IMR-90 (cell line): ENCODE results near the gene NOTCH2. TPM values are rescaled to one million over a fixed set of nuclear protein-coding genes. Genes with fewer than 3 reads are reported as not detected.

ENCODE experiments used
- ATAC-seq: fragments of 200-7000 bp; cut with Tn5 transposase; 2 replicates; pipeline ENCODE4 v1.9.1; 2020; ENCODE audit warnings: low read depth, mild to moderate bottlenecking, moderate library complexity
- BruUV-seq: library from RNA; stranded (reverse); fragments of 400-500 nt; replicated peaks from 2 replicates; lab custom pipeline; 2021; lab: Mats Ljungman, UMichigan
- CTCF ChIA-PET: fragments of 300-600 bp; formaldehyde crosslinking; extraction: SDS; loops from one replicate; lab custom pipeline; 2021; ENCODE audit warnings: antibody characterized with exemption; lab: Yijun Ruan, JAX
- POLR2A ChIA-PET: fragments of 300-600 bp; sonication (Branson Sonifier 250); formaldehyde crosslinking; loops from one replicate; lab custom pipeline; 2022; ENCODE audit warnings: antibody characterized with exemption; ENCODE audit not compliant: unreplicated experiment; lab: Charles Lee
- DNase-seq: peaks from one replicate; pipeline ENCODE4 v3.0.0; 2013
- H2AFZ ChIP-seq: replicated peaks from 2 replicates; pipeline ENCODE3; 2013; ENCODE audit warnings: low read length, mild to moderate bottlenecking; ENCODE audit not compliant: poor library complexity
- H2AK5ac ChIP-seq: 2 replicates; pipeline ENCODE4 v1.6.1; 2013; ENCODE audit warnings: low read depth, low read length, inconsistent platforms
- H2AK9ac ChIP-seq: replicated peaks from 2 replicates; pipeline ENCODE3; 2013; ENCODE audit warnings: mild to moderate bottlenecking, low read depth, low read length, moderate library complexity; ENCODE audit not compliant: poor library complexity
- H2BK120ac ChIP-seq: 2 replicates; pipeline ENCODE4 v1.6.1; 2013; ENCODE audit warnings: low read depth, low read length, inconsistent platforms
- H2BK15ac ChIP-seq: 3 replicates; pipeline ENCODE4 v1.6.1; 2013; ENCODE audit warnings: low read depth, low read length, inconsistent platforms
- H2BK20ac ChIP-seq: 2 replicates; pipeline ENCODE4 v1.6.1; 2013; ENCODE audit warnings: low read depth, mild to moderate bottlenecking, inconsistent platforms, low read length, moderate library complexity
- H2BK5ac ChIP-seq: 2 replicates; pipeline ENCODE4 v1.6.1; 2013; ENCODE audit warnings: mild to moderate bottlenecking, low read depth, low read length, inconsistent platforms; ENCODE audit not compliant: poor library complexity, severe bottlenecking
- H3K14ac ChIP-seq: replicated peaks from 2 replicates; pipeline ENCODE4 v1.6.1; 2013; ENCODE audit warnings: low read depth, low read length, inconsistent platforms
- H3K18ac ChIP-seq: 2 replicates; pipeline ENCODE4 v1.6.1; 2013; ENCODE audit warnings: low read depth, low read length, control low read depth
- H3K23ac ChIP-seq: 2 replicates; pipeline ENCODE4 v1.6.1; 2013; ENCODE audit warnings: low read depth, low read length, inconsistent platforms
- H3K27ac ChIP-seq: 2 replicates; pipeline ENCODE4 v1.5.1; 2013; ENCODE audit warnings: mild to moderate bottlenecking, control low read depth, low read length; ENCODE audit not compliant: insufficient read depth
- H3K27me3 ChIP-seq: 2 replicates; pipeline ENCODE4 v1.6.1; 2013; ENCODE audit warnings: low read length; ENCODE audit not compliant: control insufficient read depth, insufficient read depth
- H3K36me3 ChIP-seq: 2 replicates; pipeline ENCODE4 v1.6.1; 2013; ENCODE audit warnings: low read length, mixed read lengths; ENCODE audit not compliant: control insufficient read depth, insufficient read depth
- H3K4ac ChIP-seq: 2 replicates; pipeline ENCODE4 v1.6.1; 2013; ENCODE audit warnings: low read depth, low read length, inconsistent platforms
- H3K4me1 ChIP-seq: 2 replicates; pipeline ENCODE4 v1.6.1; 2013; ENCODE audit warnings: low read length, mixed read lengths; ENCODE audit not compliant: control insufficient read depth, insufficient read depth
- H3K4me2 ChIP-seq: 2 replicates; pipeline ENCODE4 v1.6.1; 2013; ENCODE audit warnings: low read depth, mild to moderate bottlenecking, control low read depth, low read length, moderate library complexity
- H3K4me3 ChIP-seq: 2 replicates; pipeline ENCODE4 v1.5.1; 2013; ENCODE audit warnings: low read depth, mild to moderate bottlenecking, control low read depth, low read length, moderate library complexity; ENCODE audit not compliant: insufficient read depth
- H3K56ac ChIP-seq: 2 replicates; pipeline ENCODE4 v1.6.1; 2013; ENCODE audit warnings: low read length, inconsistent platforms; ENCODE audit not compliant: insufficient read depth; ENCODE audit errors: extremely low read depth
- H3K79me1 ChIP-seq, 2 experiments: 2 replicates each; pipeline ENCODE4 v1.6.1; 2013; ENCODE audit warnings: low read length in 2 of 2, inconsistent platforms in 1 of 2, low read depth in 1 of 2
- H3K9ac ChIP-seq: 2 replicates; pipeline ENCODE4 v1.6.1; 2013; ENCODE audit warnings: low read depth, low read length, control low read depth
- H3K9me1 ChIP-seq: 2 replicates; pipeline ENCODE4 v1.6.1; 2013; ENCODE audit warnings: low read length, inconsistent platforms; ENCODE audit not compliant: insufficient read depth
- H3K9me3 ChIP-seq: 2 replicates; pipeline ENCODE4 v1.6.1; 2013; ENCODE audit warnings: low read length; ENCODE audit not compliant: control insufficient read depth, insufficient read depth
- H4K20me1 ChIP-seq: 2 replicates; pipeline ENCODE4 v1.6.1; 2013; ENCODE audit warnings: low read length, inconsistent platforms; ENCODE audit not compliant: insufficient read depth
- H4K5ac ChIP-seq: 2 replicates; pipeline ENCODE4 v1.6.1; 2013; ENCODE audit warnings: mild to moderate bottlenecking, low read depth, low read length, control low read depth
- H4K8ac ChIP-seq, 2 experiments: 2 replicates each; pipeline ENCODE4 v1.6.1; 2013; ENCODE audit warnings: low read depth in 2 of 2, low read length in 2 of 2, control low read depth in 1 of 2, inconsistent platforms in 1 of 2
- H4K91ac ChIP-seq: 2 replicates; pipeline ENCODE4 v1.6.1; 2013; ENCODE audit warnings: low read depth, low read length, inconsistent platforms; ENCODE audit not compliant: insufficient read depth
- CEBPB ChIP-seq: IDR thresholded peaks from 2 replicates; pipeline ENCODE4 v1.6.1; 2012; ENCODE audit warnings: low read depth, low read length, improper control_type of control experiment
- MXI1 ChIP-seq: IDR thresholded peaks from 2 replicates; pipeline ENCODE4 v1.6.1; 2012; ENCODE audit warnings: low read depth, mild to moderate bottlenecking, low read length, moderate library complexity, borderline replicate concordance
- RAD21 ChIP-seq: IDR thresholded peaks from 2 replicates; pipeline ENCODE4 v1.6.1; 2012; ENCODE audit warnings: low read length, improper control_type of control experiment
- RFX5 ChIP-seq: IDR thresholded peaks from 2 replicates; pipeline ENCODE4 v1.8.0; 2012; ENCODE audit warnings: low read depth, mild to moderate bottlenecking, low read length, moderate library complexity
- WGBS, 2 experiments: methylation state at CpG; one replicate each; pipeline versions ENCODE4 v1.1.5 to v1.1.7; 2013; ENCODE audit warnings: missing lambda C conversion rate in 2 of 2; ENCODE audit not compliant: insufficient read length in 1 of 2; ENCODE audit errors: extremely low coverage in 2 of 2; 5-methylcytosine and 5-hydroxymethylcytosine counted together
- dilution Hi-C: fragments of 300-500 bp; cut with HindIII; formaldehyde crosslinking; loops from one replicate; pipeline ENCODE4 v1.14.3; 2018; ENCODE audit warnings: low sequenced_read_pairs; ENCODE audit not compliant: unreplicated experiment
- in situ Hi-C: fragments of 300-500 bp; cut with MboI; formaldehyde crosslinking; loops from 3 replicates; pipeline ENCODE4 v1.14.3; 2019; ENCODE audit warnings: low sequenced_read_pairs, inconsistent platforms, mixed read lengths
- intact Hi-C: fragments of 100-400 bp; cut with micrococcal nuclease; formaldehyde crosslinking; loops from 2 replicates; pipeline ENCODE4 v1.10.0; 2022
- polyA plus RNA-seq, 3 experiments: library from polyadenylated mRNA; depleted of rRNA; stranded (reverse); fragments of >200 nt; gene quantifications; 2 replicates each; pipeline ENCODE4 v1.2.3, GENCODE V29; 2012; ENCODE audit warnings: low replicate concordance in 1 of 3
- total RNA-seq: library from RNA; depleted of rRNA; stranded (reverse); fragments of >200 nt; gene quantifications from 2 replicates; pipeline ENCODE4 v1.2.3, GENCODE V29; 2012

NOTCH2 gene
- total and polyA plus RNA-seq, 2 of the 4 experiments (the other 2 are of a cell fraction) = 40.4 to 131 TPM

- no peak overlapping the region for H4K5ac ChIP-seq
- no CpG with 5 or more reads among the region's 1 CpG for WGBS, 2 experiments
- dilution Hi-C loops (no loop called here), intact Hi-C loops (no loop called here), in situ Hi-C loops (no loop called here)
- H2BK5ac ChIP-seq = no peak overlapping the region
- peaks cover 39 to 52% of the 10 kb centered on the region in 2 experiments for H3K79me1 ChIP-seq
- H2BK15ac ChIP-seq = no peak overlapping the region
- no peak overlapping the region for H3K9ac ChIP-seq
- no peak overlapping the region; the same call in 1 of the 2 replicates for H3K18ac ChIP-seq
- H3K14ac ChIP-seq = no peak overlapping the region
- H3K23ac ChIP-seq = no peak overlapping the region
- DNase-seq (peak; percentile 68), ATAC-seq (no peak)
- peaks cover 10% of the 10 kb centered on the region for H3K36me3 ChIP-seq
- no peak overlapping the region for H3K4ac ChIP-seq
- no peak overlapping the region for H2AK5ac ChIP-seq
- H2BK120ac ChIP-seq = no peak overlapping the region
- H2BK20ac ChIP-seq = no peak overlapping the region
- no peak overlapping the region for H4K91ac ChIP-seq
- no peak overlapping the region for H2AFZ ChIP-seq
- H3K9me3 ChIP-seq = no peaks in the 10 kb centered on the region
- peaks cover 8% of the 10 kb centered on the region for H3K9me1 ChIP-seq
- H3K27ac ChIP-seq = no peak overlapping the region
- BruUV-seq = no TSS peak
- CTCF ChIA-PET = no interaction called here
- no peak overlapping the region for H3K56ac ChIP-seq
- no peak overlapping the region for H2AK9ac ChIP-seq
- H3K4me3 ChIP-seq = no peak overlapping the region
- no peak overlapping the region for H4K8ac ChIP-seq
- peaks cover 9% of the 10 kb centered on the region; the same call in 1 of the 2 replicates for H4K20me1 ChIP-seq
- H3K27me3 ChIP-seq = no peaks in the 10 kb centered on the region
- no peak overlapping the region for H3K4me2 ChIP-seq
- peaks cover 3% of the 10 kb centered on the region for H3K4me1 ChIP-seq
- TF ChIP-seq RFX5 (no peak), RAD21 (no peak), MXI1 (no peak), CEBPB (no peak)
- POLR2A ChIA-PET = no interaction called here
These were observed 87.3 kb downstream of the NOTCH2 start for GRCh38 chr1:119981986-119982815.
